Adrenal gland (tissue), 5 donors: ENCODE results near the gene ANKRD1.

Source experiments
- POLR2A ChIP-seq, 2 donors: fragments of 450-650 bp; IDR thresholded peaks; one replicate each; pipeline ENCODE4 v1.6.1; 2017; ENCODE audit warnings: antibody characterized with exemption in 2 of 2, mild to moderate bottlenecking in 2 of 2, moderate library complexity in 1 of 2
- TF ChIP-seq, protein P1 (sequence below), 6 experiments: fragments of 450-650 bp in 4 of 6; fragments of 200-600 bp in 2 of 6; sonication (generic) in 1 of 6; IDR thresholded peaks; 1 replicate in 5 of 6; 2 replicates in 1 of 6; pipeline versions ENCODE4 v1.5.1 to v1.8.0; 2016 to 2021; ENCODE audit warnings: antibody characterized with exemption in 6 of 6, mild to moderate bottlenecking in 2 of 6, moderate library complexity in 1 of 6
- donor health status: DM: no; HTN: no; CAD: no.

GRCh38 chr10:90912854-90913479 lies 7.9 kb downstream of the ANKRD1 start:
- TF ChIP-seq, protein P1, sequence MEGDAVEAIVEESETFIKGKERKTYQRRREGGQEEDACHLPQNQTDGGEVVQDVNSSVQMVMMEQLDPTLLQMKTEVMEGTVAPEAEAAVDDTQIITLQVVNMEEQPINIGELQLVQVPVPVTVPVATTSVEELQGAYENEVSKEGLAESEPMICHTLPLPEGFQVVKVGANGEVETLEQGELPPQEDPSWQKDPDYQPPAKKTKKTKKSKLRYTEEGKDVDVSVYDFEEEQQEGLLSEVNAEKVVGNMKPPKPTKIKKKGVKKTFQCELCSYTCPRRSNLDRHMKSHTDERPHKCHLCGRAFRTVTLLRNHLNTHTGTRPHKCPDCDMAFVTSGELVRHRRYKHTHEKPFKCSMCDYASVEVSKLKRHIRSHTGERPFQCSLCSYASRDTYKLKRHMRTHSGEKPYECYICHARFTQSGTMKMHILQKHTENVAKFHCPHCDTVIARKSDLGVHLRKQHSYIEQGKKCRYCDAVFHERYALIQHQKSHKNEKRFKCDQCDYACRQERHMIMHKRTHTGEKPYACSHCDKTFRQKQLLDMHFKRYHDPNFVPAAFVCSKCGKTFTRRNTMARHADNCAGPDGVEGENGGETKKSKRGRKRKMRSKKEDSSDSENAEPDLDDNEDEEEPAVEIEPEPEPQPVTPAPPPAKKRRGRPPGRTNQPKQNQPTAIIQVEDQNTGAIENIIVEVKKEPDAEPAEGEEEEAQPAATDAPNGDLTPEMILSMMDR (IDR thresholded peaks at IDR 0.05): no peak
- no peak for TF ChIP-seq POLR2A (IDR thresholded peaks at IDR 0.05)
